ENCODE results near the gene EGFL7.

The EGFL7 gene

DNA sequence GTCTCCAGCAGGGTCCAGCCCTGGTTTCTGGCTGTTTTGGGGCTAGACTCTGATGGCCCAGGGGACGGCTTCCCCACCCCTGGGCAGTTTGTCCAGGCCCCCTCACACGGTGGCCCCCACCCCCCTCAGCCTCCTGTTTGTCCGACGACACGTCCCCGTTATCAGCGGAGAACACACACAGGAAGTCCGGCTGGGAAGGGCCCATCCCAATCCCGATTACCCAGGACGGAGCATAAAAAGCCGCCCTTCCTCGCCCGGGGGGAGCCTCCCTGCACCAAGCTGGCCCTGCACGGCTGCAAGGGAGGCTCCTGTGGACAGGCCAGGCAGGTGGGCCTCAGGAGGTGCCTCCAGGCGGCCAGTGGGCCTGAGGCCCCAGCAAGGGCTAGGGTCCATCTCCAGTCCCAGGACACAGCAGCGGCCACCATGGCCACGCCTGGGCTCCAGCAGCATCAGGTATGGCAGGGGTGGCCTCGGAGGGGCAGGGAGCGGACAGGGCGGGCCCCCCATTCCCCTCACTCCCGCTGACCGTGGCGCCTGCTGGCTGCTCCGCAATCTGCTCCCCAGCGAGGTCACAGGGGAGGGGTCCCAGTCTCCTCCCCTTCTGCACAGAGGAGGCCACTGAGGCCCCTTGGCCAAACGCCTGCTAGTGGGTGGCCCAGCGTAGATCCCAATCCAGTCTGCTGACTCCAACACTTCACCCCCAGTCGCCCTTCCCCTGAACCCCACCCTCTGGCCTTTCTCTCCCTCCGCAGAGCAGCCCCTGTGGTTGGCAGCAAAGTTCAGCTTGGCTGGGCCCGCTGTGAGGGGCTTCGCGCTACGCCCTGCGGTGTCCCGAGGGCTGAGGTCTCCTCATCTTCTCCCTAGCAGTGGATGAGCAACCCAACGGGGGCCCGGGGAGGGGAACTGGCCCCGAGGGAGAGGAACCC, at the start of gene EGFL7:
Gene EGFL7, plus strand, starts transcription at position 261 of the 926 bp plus-strand sequence. CDS start 5,367 bp downstream, outside the sequence.
- peak; percentile 97 for DNase-seq (ENCODE audit: low read depth)

DNA sequence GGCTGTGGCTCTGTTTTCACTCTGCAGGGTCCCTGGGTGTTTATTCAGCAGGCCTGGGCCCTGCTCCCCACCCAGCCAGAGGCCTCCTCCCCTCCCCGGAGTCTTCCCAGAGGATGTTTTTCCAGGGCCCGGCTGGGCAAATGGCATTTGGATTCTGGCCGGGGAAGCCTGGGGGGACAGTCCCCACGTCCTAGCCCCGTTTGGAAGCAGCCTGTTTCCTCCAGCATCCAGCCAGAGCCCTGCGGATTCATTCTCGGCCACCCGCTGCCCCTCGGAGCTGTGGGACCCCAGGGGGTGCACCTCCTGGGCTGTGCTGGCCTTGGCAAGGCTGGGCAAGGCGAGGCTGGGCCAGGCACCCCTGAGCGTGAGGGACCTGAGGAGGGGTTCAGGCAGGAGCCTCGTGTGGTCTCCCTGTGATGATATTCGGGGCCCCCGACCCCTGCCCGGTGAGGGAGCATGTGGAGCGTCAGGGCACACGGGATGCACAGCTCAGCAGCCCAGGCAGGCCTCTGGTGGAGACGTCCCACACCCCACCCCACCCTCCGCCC, 48.8 kb upstream of the EGFL7 start:
- DNase-seq (ENCODE audit: low read depth): no peak

- DNase-seq (ENCODE audit: low read depth): no peak
Observed at GRCh38 chr9:136614372-136614922, 48.3 kb upstream of the EGFL7 start.

- DNase-seq (ENCODE audit: low read depth): no peak
Observed at GRCh38 chr9:136614967-136615623, 47.6 kb upstream of the EGFL7 start.

DNA sequence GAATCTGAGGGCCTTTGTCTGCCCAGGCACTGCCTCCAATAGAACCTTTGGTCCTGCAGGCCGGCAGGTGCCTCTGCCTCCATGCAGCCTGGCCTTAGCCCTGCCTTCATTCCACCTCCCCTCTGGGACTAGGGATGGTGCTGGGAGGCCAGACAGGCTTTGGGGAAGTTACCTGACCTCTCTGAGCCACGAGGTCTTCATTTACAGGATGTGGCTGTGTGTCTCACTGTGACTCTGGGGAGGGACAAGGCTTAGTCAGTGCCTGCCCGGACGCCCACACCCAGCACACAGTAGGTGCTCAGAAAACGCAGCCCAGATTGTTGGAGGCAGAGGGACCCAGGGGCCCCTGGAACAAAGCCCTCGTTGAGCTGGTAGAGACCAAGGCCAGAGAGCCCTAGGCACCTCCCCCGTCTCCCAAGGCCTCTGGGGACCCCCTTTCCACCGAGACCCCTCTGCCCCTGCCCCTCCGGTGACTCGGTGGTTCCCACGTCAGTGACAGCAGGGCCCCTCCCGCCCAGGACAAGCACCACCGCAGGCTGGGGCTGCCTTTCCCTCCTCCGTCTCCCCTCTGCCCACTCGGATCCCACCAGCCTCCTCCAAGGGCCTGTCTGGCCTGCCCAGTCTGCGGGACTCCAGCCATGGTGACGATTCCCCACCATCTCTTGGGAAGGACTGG, 46.9 kb upstream of the EGFL7 start:
- no peak for DNase-seq (ENCODE audit: low read depth)

GRCh38 chr9:136616307-136616635, 46.4 kb upstream of the EGFL7 start:
- DNase-seq (ENCODE audit: low read depth): no peak

- no peak for DNase-seq (ENCODE audit: low read depth)
Observed at GRCh38 chr9:136616948-136617695, 45.6 kb upstream of the EGFL7 start.

DNA sequence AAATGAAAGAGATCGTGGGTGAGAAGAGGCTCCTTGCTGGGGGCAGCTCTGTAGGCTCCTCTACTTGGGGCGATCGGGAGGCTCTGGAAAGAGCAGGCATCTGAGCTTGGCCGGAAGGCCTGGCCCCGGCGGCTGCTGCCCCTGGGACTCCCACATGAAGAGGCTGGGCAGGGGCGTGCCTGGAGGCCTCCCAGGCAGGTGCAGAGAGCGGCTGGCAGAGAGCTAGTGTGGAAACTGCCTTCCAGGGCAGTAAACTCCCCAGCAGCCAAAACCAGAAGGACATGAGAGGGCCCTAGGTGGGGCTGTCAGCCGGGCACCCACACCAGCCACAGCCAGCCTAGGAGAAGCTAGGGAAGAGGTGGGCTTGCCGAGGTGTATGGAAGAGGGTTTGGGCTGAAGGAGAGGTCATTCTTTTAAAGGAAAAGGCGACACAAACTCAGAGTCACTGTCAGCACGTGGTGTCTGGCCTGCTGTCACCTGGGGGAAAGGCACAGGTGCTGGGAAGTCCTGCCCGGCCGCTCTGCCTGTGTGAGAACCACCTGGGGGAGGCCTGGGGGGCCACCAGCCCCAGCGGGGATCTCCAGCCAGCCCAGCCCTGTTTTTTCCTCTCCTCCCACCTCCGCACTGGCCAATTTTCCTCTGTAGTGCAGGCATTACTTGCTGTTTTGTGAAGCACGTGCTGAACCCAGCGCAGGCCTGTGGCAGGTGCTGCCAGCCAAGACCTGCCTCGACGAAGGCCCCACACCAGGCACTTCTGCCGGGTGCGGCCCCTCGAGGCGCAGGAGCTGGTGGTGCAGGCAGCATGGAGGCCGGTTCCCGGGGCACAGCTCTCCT, 44.8 kb upstream of the EGFL7 start:
- no peak for DNase-seq (ENCODE audit: low read depth)

DNA sequence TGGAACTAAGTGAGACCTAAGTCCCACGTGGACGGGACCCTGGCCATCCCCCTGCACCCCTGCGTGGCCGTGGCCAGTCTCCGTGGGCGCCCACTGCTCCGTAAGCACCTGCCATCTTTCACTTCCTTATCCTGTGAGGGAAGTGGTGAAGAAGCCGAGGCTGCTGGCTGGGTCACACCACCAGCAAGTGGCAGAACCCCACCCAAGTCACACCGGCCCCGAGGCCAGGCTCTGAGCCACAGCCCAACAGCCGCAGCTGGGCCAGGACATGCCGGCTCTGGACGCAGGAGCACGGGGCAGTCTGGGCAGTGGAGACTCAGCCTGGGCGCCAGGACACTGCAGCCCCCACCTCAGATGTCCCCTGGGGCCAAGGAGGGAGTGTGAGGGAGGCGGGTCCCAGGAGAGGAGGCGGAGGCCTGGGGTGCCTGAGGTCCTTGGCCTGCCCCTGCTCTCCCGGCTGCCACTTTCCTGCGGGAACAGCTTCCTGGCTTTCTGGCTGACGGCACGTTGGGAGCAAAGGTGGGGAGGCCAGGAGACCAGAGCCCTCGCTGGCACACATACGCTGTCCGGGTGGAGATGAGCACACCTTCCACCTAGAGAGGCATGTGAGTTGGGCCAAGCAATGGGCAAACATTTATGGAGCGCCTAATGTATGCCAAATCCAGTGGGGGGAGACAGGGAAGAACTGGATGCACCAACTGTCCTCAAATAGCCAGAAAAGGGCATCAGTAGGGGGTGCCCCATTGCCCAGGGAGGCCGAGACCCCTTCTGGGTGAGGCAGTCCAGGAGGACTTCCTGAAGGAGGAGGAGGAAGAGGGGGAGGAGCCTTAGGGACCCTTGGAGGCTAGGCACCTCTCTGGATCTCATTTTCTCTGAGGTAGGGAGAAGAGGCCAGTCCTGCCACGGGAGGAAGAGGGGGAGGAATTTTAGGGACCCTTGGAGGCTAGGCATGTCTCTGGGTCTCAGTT, 43.9 kb upstream of the EGFL7 start:
- DNase-seq (ENCODE audit: low read depth): no peak

DNA sequence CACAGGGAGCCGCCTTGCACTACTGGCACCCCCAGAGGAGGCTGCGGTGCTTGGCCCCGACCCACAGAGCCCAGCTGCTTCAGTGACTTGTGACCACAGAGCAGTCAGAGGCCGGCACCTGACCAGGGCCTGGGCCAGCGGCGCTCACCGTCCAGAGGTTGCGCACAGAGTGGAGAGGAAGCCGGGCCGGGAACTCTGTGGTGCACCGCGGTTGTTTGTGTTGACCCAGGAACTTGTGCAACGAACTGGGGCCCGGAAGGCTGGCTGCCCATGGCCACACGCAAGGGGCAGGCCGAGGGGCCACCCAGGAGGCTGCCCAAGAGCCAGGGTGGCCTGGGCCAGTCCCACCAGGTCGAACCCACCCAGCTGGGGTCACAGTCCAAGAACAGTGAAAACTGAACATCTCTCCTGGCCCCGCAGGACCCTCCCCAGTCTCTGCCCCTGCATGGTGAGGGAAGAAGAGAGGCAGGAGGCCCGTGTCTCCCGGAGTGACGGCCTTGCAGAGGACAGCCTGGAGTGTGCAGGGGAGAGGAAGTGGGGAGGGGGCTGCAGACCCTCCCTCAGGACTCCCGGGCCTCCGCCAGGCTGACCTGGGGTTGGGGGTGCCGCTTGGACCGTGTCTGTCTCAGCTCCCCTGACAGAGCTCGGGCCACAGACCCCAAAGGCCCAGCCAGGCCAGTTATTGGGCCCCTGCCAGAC, 42.8 kb upstream of the EGFL7 start:
- DNase-seq (ENCODE audit: low read depth): peak; percentile 89

DNA sequence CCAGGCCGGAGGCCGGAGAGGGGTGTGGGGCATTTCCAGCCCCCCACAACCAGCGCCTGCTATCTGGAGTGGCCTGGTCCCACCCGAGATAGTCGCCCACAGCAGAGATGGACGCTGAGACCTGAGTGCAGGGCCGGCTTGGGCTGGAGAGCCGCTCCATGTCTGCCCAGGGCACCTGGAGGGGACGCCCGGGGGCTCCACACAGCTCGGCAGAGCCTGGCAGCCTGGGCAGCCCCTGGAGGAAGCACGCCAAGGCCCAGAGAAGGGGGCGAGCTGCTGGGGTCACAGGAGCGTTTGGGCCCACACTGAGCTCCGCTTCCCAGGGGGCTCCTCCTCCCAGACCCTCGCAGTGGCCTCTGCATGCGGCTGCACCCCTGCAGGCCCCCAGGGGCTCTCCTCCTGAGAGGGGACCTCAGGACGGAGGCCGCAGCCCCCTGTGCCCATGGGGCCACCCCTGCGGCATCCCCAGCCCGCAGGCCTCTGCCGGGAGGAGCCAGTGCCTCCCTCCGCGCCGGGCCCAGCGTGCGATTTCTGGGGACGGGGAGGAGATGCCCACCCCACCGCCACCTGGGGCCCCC, 42.2 kb upstream of the EGFL7 start:
- no peak for DNase-seq (ENCODE audit: low read depth)

DNA sequence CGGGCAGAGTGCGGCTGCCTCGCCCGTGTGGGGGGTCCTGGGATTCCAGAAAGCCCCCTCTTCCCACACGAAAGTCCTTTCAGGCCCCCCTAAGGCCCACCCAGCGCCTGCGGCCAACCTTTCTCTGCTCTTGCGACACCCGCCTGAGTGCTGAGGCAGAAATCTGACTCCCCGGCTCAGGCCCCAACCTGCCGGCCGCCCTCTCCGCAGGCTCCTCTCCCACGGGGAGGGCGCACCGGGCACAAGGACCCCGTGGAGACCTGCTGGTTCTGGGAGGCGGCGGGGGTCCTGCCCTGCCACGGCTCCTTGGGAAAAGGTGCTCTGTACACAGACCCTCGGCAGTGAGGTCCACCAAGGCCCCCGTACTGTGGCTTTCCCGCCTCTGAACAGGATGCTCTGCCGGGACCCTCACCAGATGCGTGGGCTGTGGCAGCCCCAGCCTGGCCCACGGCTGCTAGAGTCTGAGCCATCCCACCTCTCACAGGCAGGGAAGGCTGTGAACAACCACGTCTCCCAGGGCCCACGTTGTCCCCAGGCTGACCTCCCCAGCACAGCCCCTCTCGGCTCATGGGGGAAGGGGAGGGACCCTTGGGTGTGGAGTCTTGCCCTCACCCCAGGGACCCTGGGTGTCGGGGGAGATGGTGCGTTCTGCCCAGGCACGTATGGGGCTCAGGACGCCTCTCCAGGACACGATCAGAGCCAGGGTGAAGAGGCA, 41.5 kb upstream of the EGFL7 start:
- no peak for DNase-seq (ENCODE audit: low read depth)

- no peak for DNase-seq (ENCODE audit: low read depth)
Observed at GRCh38 chr9:136621734-136622093, 41.0 kb upstream of the EGFL7 start.

GRCh38 chr9:136622538-136622948, 40.2 kb upstream of the EGFL7 start:
- DNase-seq (ENCODE audit: low read depth): no peak

DNA sequence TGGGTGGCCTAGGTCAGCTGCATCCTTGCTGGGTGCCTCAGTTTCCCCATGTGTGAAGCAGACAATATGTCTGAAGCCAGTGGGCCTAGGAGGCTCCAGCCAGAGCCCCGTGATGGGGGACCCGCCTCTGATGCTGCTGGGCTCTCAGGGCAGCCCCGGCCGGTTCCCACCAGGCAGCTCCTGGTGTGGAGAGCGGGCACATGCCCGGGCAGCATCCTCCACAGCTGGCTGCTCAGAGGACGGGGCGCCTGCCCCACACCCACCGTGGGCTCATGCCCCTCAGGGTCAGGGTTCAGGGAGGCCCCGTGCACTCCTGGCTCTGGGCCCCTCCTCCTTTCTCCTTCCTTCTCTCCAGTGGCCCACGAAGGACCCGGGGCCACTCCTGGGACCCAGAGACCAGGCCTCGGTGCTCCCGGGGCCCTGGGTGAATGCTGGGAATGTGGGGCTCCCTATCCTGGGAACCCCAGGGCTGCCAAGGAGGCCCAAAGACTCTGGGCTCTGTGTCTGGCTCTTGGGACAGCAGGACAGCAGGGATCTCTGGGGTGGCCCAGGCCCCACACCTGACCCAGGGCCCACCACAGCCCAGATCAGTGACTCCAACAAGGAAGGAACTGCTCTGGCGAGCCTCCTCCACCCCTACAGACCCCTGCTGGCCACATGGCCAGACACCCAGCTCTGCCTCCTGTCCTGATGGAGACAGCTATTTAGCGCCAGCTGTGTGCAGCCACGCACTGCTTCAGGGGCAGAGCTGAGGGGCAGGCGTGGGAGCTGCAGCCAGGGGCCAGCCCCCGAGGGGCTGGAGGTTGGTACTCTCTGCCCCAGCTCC, 39.5 kb upstream of the EGFL7 start:
- no peak for DNase-seq (ENCODE audit: low read depth)

DNA sequence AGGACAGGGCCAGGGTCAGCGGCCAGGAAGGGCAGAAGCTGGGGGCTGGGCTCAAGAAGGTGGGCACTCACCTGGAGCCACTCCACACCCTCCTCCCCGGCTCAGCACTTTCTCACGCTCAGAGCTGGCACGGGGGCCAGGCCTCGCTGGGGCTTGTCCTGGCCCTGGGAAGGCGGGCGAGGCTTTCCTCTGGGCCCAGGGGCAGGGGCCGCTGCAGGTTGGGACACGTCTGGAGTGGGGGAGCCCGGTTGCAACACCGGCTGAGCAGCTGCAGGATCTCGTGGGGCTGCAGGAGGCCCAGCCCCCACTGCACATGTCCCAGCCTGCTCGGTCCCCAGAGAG, 38.9 kb upstream of the EGFL7 start:
- DNase-seq (ENCODE audit: low read depth): no peak
